A549 (cell line): ENCODE measurements around the gene SH3BGRL. TPM values are rescaled to one million over a fixed set of nuclear protein-coding genes. Genes with fewer than 3 reads are reported as not detected.

ENCODE experiments used
- ATAC-seq, 2 experiments: fragments of 200-7000 bp in 1 of 2; fragments of >200 bp in 1 of 2; cut with Nextera tagmentation in 1 of 2; cut with Tn5 transposase in 1 of 2; 3 replicates each; pipeline versions ENCODE4 v1.8.0 to v1.9.1; 2018 to 2020; ENCODE audit warnings: mild to moderate bottlenecking in 1 of 2, moderate library complexity in 1 of 2
- CTCF ChIA-PET: fragments of 300-600 bp; sonication (Branson Sonifier 250); formaldehyde crosslinking; extraction: SDS; loops from one replicate; lab custom pipeline; 2021; ENCODE audit warnings: antibody characterized with exemption, inconsistent platforms; lab: Yijun Ruan, JAX
- POLR2A ChIA-PET: fragments of 350-600 bp; formaldehyde crosslinking; extraction: SDS; loops from one replicate; lab custom pipeline; 2021; ENCODE audit warnings: antibody characterized with exemption, inconsistent platforms; lab: Yijun Ruan, JAX
- DNase-seq, 2 experiments: peaks; one replicate each; pipeline versions ENCODE4 v3.0.0 to v3.0.0-alpha.2; 2011 to 2016; ENCODE audit warnings: low read depth in 1 of 2, low spot score in 1 of 2
- FAIRE-seq: peaks from 2 replicates; lab custom pipeline; 2011; peaks lifted over from hg19 to GRCh38; lab: Jason Lieb, UNC
- H3K27ac ChIP-seq, 2 experiments: fragments of >200 bp; sonication (Bioruptor Twin); formaldehyde crosslinking; 3 replicates each; pipeline ENCODE4 v1.5.1; 2016 to 2017
- H3K4me1 ChIP-seq: fragments of >200 bp; sonication (Bioruptor Twin); formaldehyde crosslinking; 3 replicates; pipeline ENCODE4 v1.6.1; 2016
- H3K4me2 ChIP-seq: fragments of >200 bp; sonication (Bioruptor Twin); formaldehyde crosslinking; 3 replicates; pipeline ENCODE4 v1.6.1; 2016
- H3K4me3 ChIP-seq: fragments of >200 bp; sonication (Bioruptor Twin); formaldehyde crosslinking; 3 replicates; pipeline ENCODE4 v1.5.1; 2016
- H3K9me3 ChIP-seq: fragments of >200 bp; sonication (Bioruptor Twin); formaldehyde crosslinking; 3 replicates; pipeline ENCODE4 v1.6.1; 2016
- BHLHE40 ChIP-seq: IDR thresholded peaks from 2 replicates; pipeline ENCODE4 v1.6.1; 2012; ENCODE audit warnings: low read depth, low read length, inconsistent platforms
- CBX2 ChIP-seq: fragments of 200-600 bp; sonication (generic); IDR thresholded peaks from 2 replicates; pipeline ENCODE4 v1.6.1; 2016; ENCODE audit warnings: low read depth, mild to moderate bottlenecking, borderline replicate concordance
- CBX8 ChIP-seq: fragments of 200-600 bp; sonication (generic); IDR thresholded peaks from 2 replicates; pipeline ENCODE4 v1.6.1; 2016
- CTCF ChIP-seq: fragments of >200 bp; sonication (Bioruptor Twin); formaldehyde crosslinking; IDR thresholded peaks from 3 replicates; pipeline ENCODE4 v1.5.1; 2016
- E2F6 ChIP-seq: IDR thresholded peaks from 2 replicates; pipeline ENCODE4 v1.6.1; 2012; ENCODE audit warnings: low read depth, borderline replicate concordance
- EHF ChIP-seq: fragments of 250-450 bp; sonication (Bioruptor Pico); IDR thresholded peaks from 2 replicates; pipeline ENCODE4 v1.5.0; 2020; ENCODE audit warnings: mild to moderate bottlenecking
- ELK1 ChIP-seq: fragments of 150-350 bp; IDR thresholded peaks from 2 replicates; pipeline ENCODE4 v1.6.1; 2014; ENCODE audit warnings: low read depth, mild to moderate bottlenecking, low read length
- EP300 ChIP-seq, 2 experiments: fragments of >200 bp; sonication (Bioruptor Twin); formaldehyde crosslinking; IDR thresholded peaks; 2 replicates in 1 of 2; 3 replicates in 1 of 2; pipeline ENCODE4 v1.6.1; 2016 to 2017
- FOSB ChIP-seq: fragments of 250-450 bp; sonication (Bioruptor Pico); IDR thresholded peaks from 2 replicates; pipeline ENCODE4 v1.5.0; 2020; ENCODE audit warnings: mild to moderate bottlenecking, moderate library complexity
- GATA3 ChIP-seq: IDR thresholded peaks from 2 replicates; pipeline ENCODE4 v1.6.1; 2012; ENCODE audit warnings: borderline replicate concordance
- JUN ChIP-seq, 2 experiments: fragments of >200 bp; sonication (Bioruptor Twin); formaldehyde crosslinking; IDR thresholded peaks; 2 replicates in 1 of 2; 3 replicates in 1 of 2; pipeline ENCODE4 v1.6.1; 2016 to 2017
- JUNB ChIP-seq: fragments of >200 bp; sonication (Bioruptor Twin); formaldehyde crosslinking; IDR thresholded peaks from 2 replicates; pipeline ENCODE4 v1.6.1; 2016
- KDM1A ChIP-seq: fragments of 200-600 bp; sonication (generic); IDR thresholded peaks from 2 replicates; pipeline ENCODE4 v1.6.1; 2016; ENCODE audit warnings: low read depth, mild to moderate bottlenecking
- MAFK ChIP-seq: fragments of 450-650 bp; IDR thresholded peaks from 2 replicates; pipeline ENCODE4 v1.6.1; 2014; ENCODE audit not compliant: partially characterized antibody
- MAZ ChIP-seq: fragments of 150-350 bp; IDR thresholded peaks from 2 replicates; pipeline ENCODE4 v1.6.1; 2014; ENCODE audit warnings: antibody characterized with exemption, low read depth, low read length, borderline replicate concordance
- POLR2A ChIP-seq: IDR thresholded peaks from 2 replicates; pipeline ENCODE4 v1.6.1; 2012; ENCODE audit warnings: mild to moderate bottlenecking, low read length
- POLR2AphosphoS2 ChIP-seq: conservative IDR thresholded peaks from 2 replicates; pipeline ENCODE4 v1.6.1; 2012; ENCODE audit warnings: low read length, improper control_type of control experiment, inconsistent platforms
- RARB ChIP-seq: fragments of 250-450 bp; sonication (Bioruptor Pico); IDR thresholded peaks from 2 replicates; pipeline ENCODE4 v1.8.0; 2021; ENCODE audit warnings: mild to moderate bottlenecking, moderate library complexity
- SMC3 ChIP-seq: fragments of >200 bp; sonication (Bioruptor Twin); formaldehyde crosslinking; IDR thresholded peaks from 3 replicates; pipeline ENCODE4 v1.6.1; 2018; ENCODE audit warnings: inconsistent platforms
- TFCP2L1 ChIP-seq: fragments of 250-450 bp; sonication (Bioruptor Pico); IDR thresholded peaks from 2 replicates; pipeline ENCODE4 v1.5.0; 2021; ENCODE audit warnings: mild to moderate bottlenecking
- ZC3H11A ChIP-seq: fragments of 450-650 bp; IDR thresholded peaks from 2 replicates; pipeline ENCODE4 v1.6.1; 2014; ENCODE audit warnings: antibody characterized with exemption, mild to moderate bottlenecking
- ZFP36 ChIP-seq: fragments of 450-650 bp; IDR thresholded peaks from 2 replicates; pipeline ENCODE4 v1.6.1; 2014; ENCODE audit warnings: borderline replicate concordance; ENCODE audit not compliant: partially characterized antibody
- WGBS: methylation state at CpG from one replicate; pipeline ENCODE4 v1.1.6; 2017; ENCODE audit errors: missing lambda C conversion rate; 5-methylcytosine and 5-hydroxymethylcytosine counted together
- polyA plus RNA-seq, 4 experiments: library from polyadenylated mRNA; depleted of rRNA in 3 of 4; stranded (reverse); fragments of >200 nt; fragmentation: RNase III in 1 of 4; extraction: RNeasy Plus Mini Kit Qiagen cat#74134 plus additional on column Dnase treatment in 1 of 4; gene quantifications; 2 replicates in 3 of 4; 3 replicates in 1 of 4; pipeline ENCODE4 v1.2.3, GENCODE V29; 2011 to 2017

SH3BGRL gene
- polyA plus RNA-seq, 2 of the 4 experiments (the other 2 are of a cell fraction): 57.8 to 110 TPM

- ChIA-PET POLR2A (no interaction called here), CTCF (no interaction called here)
- whole genome bisulfite sequencing: 80% methylated on average over 2 of the region's 2 CpGs
- Histone ChIP-seq H3K9me3 (peaks cover 8% of the 10 kb centered on the region; the same call in 2 of the 3 replicates), H3K27ac (no peak overlapping the region), H3K4me2 (no peak overlapping the region), H3K4me3 (no peak overlapping the region), H3K4me1 (no peaks in the 10 kb centered on the region)
- ATAC-seq (no peak), DNase-seq (no peak), FAIRE-seq (no peak)
- TF ChIP-seq SMC3 (no peak), ZFP36 (peak; percentile 85), JUN (IDR thresholded peaks at IDR 0.05) (no peak)
Measured at GRCh38 chrX:81294101-81294500, 92.2 kb downstream of the SH3BGRL start.

GRCh38 chrX:81301877-81302276 is 100.0 kb downstream of the SH3BGRL start:
- ATAC-seq: no peak
- Histone ChIP-seq H3K4me3 (no peak overlapping the region), H3K9me3 (no peaks in the 10 kb centered on the region), H3K27ac (no peak overlapping the region), H3K4me2 (no peak overlapping the region), H3K4me1 (no peaks in the 10 kb centered on the region)
- DNase-seq: no peak
- FAIRE-seq: no peak
- TF ChIP-seq ELK1: no peak
- no peak for TF ChIP-seq TFCP2L1 (CRISPR knock-in tag)
- ChIA-PET CTCF (no interaction called here), POLR2A (no interaction called here)
- WGBS: 52% methylated on average over 1 of the region's 1 CpG

- H3K27ac ChIP-seq: no peak overlapping the region
- CTCF ChIA-PET: no interaction called here
- H3K4me3 ChIP-seq: no peak overlapping the region
- no peak overlapping the region for H3K4me2 ChIP-seq
- no peak for ATAC-seq
- TF ChIP-seq JUNB (no peak), JUN (IDR thresholded peaks at IDR 0.05) (no peak), CBX8 (no peak), CTCF (no peak), ZFP36 (no peak), CBX2 (no peak), ELK1 (no peak), EP300 (IDR thresholded peaks at IDR 0.05) (no peak), POLR2AphosphoS2 (no peak), GATA3 (no peak), KDM1A (no peak), FOSB (no peak), ZC3H11A (no peak), MAZ (no peak), EHF (CRISPR knock-in tag) (no peak), RARB (CRISPR knock-in tag) (no peak), MAFK (no peak), BHLHE40 (no peak), E2F6 (no peak), POLR2A (no peak)
- TF ChIP-seq, all 56 proteins: peak for 0
- FAIRE-seq: peak; percentile 88
- no peaks in the 10 kb centered on the region for H3K9me3 ChIP-seq
- POLR2A ChIA-PET: no interaction called here
- no peaks in the 10 kb centered on the region for H3K4me1 ChIP-seq
- DNase-seq: no peak
Measured at GRCh38 chrX:81304563-81304962, 102.7 kb downstream of the SH3BGRL start.
